ENCODE measurements around the gene BLMH.
A peak's percentile ranks its signal among the peaks of the same experiment; 100 is the strongest.

Gene BLMH

GRCh38 chr17:30291543-30292285, at the start of gene BLMH:
BLMH (minus strand) TSS chr17:30291944; CDS start chr17:30291819, 125 bp downstream.
- peak; percentile 87 for DNase-seq

- DNase-seq: no peak
Observed at GRCh38 chr17:30340801-30341356, 49.1 kb upstream of the BLMH start.

- DNase-seq: no peak
Observed at GRCh38 chr17:30339086-30339485, 47.3 kb upstream of the BLMH start.

GRCh38 chr17:30337393-30337999, 45.8 kb upstream of the BLMH start:
- no peak for DNase-seq

GRCh38 chr17:30336369-30337171, 44.8 kb upstream of the BLMH start:
- peak; percentile 61 for DNase-seq

- DNase-seq: no peak
Observed at GRCh38 chr17:30334421-30334820, 42.7 kb upstream of the BLMH start.

- DNase-seq: no peak
Observed at GRCh38 chr17:30333503-30334360, 42.0 kb upstream of the BLMH start, which contains the start of gene TMIGD1. TMIGD1 (minus strand) TSS chr17:30334057; CDS start chr17:30332133, 1,924 bp downstream.

- DNase-seq: peak; percentile 65
Observed at GRCh38 chr17:30332057-30332542, 40.4 kb upstream of the BLMH start.

- no peak for DNase-seq
Observed at GRCh38 chr17:30326809-30327208, 35.1 kb upstream of the BLMH start.

GRCh38 chr17:30324723-30325122, 33.0 kb upstream of the BLMH start:
- DNase-seq: no peak

GRCh38 chr17:30323895-30324319, 32.2 kb upstream of the BLMH start:
- DNase-seq: peak; percentile 54

GRCh38 chr17:30323262-30323894, 31.6 kb upstream of the BLMH start:
- DNase-seq: peak; percentile 24

GRCh38 chr17:30321314-30321713, 29.6 kb upstream of the BLMH start:
- DNase-seq: no peak

GRCh38 chr17:30318155-30318554, 26.4 kb upstream of the BLMH start:
- DNase-seq: no peak

GRCh38 chr17:30316736-30317135, 25.0 kb upstream of the BLMH start:
- no peak for DNase-seq

GRCh38 chr17:30315106-30315505, 23.4 kb upstream of the BLMH start:
- no peak for DNase-seq

- DNase-seq: no peak
Observed at GRCh38 chr17:30314474-30314873, 22.7 kb upstream of the BLMH start.

- no peak for DNase-seq
Observed at GRCh38 chr17:30312226-30312625, 20.5 kb upstream of the BLMH start.

- no peak for DNase-seq
Observed at GRCh38 chr17:30310562-30310961, 18.8 kb upstream of the BLMH start.

GRCh38 chr17:30309591-30309990, 17.8 kb upstream of the BLMH start:
- DNase-seq: no peak

GRCh38 chr17:30308406-30308805, 16.7 kb upstream of the BLMH start:
- no peak for DNase-seq

GRCh38 chr17:30304778-30305177, 13.0 kb upstream of the BLMH start:
- no peak for DNase-seq
